Measurements from ENCODE around the gene PHLPP1. TPM values are rescaled to one million over a fixed set of nuclear protein-coding genes. Genes with fewer than 3 reads are reported as not detected.

The PHLPP1 gene
- total RNA-seq, 1 donor from 2014 or later: 29.6 TPM

DNA sequence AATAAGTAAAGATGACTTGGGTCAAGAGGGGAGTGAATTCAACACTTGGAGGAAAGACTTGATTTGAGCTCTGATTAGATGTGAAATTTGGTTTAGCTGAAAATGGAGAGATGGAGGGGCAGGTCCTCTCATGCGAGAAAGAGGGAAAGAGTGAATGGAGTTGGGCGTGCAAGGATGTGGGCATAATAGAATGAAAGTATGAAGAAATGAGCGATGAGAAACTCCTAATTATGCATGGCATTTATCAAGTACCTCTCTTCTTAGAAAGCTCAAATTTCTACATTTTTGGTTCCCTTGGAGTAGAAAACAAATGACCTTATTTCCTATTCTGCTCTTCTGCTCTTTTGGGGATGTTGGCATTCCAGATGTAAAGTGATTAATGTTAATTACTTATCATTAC lies 161.5 kb downstream of the PHLPP1 start:
- Mint-ChIP-seq H3K4me1 (peaks cover 38% of the 10 kb centered on the region), H3K4me3 (no peak overlapping the region), H3K36me3 (ENCODE audit: low read depth) (no peaks in the 10 kb centered on the region), H3K9me3 (no peaks in the 10 kb centered on the region), H3K27me3 (ENCODE audit: low read depth) (no peaks in the 10 kb centered on the region), H3K27ac (ENCODE audit: unreplicated experiment) (peak overlapping the region; percentile 3)
- TF ChIP-seq, protein P1, sequence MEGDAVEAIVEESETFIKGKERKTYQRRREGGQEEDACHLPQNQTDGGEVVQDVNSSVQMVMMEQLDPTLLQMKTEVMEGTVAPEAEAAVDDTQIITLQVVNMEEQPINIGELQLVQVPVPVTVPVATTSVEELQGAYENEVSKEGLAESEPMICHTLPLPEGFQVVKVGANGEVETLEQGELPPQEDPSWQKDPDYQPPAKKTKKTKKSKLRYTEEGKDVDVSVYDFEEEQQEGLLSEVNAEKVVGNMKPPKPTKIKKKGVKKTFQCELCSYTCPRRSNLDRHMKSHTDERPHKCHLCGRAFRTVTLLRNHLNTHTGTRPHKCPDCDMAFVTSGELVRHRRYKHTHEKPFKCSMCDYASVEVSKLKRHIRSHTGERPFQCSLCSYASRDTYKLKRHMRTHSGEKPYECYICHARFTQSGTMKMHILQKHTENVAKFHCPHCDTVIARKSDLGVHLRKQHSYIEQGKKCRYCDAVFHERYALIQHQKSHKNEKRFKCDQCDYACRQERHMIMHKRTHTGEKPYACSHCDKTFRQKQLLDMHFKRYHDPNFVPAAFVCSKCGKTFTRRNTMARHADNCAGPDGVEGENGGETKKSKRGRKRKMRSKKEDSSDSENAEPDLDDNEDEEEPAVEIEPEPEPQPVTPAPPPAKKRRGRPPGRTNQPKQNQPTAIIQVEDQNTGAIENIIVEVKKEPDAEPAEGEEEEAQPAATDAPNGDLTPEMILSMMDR (conservative IDR thresholded peaks at IDR 0.05): no peak
- DNase-seq (ENCODE audit: low read depth, low spot score): no peak

DNA sequence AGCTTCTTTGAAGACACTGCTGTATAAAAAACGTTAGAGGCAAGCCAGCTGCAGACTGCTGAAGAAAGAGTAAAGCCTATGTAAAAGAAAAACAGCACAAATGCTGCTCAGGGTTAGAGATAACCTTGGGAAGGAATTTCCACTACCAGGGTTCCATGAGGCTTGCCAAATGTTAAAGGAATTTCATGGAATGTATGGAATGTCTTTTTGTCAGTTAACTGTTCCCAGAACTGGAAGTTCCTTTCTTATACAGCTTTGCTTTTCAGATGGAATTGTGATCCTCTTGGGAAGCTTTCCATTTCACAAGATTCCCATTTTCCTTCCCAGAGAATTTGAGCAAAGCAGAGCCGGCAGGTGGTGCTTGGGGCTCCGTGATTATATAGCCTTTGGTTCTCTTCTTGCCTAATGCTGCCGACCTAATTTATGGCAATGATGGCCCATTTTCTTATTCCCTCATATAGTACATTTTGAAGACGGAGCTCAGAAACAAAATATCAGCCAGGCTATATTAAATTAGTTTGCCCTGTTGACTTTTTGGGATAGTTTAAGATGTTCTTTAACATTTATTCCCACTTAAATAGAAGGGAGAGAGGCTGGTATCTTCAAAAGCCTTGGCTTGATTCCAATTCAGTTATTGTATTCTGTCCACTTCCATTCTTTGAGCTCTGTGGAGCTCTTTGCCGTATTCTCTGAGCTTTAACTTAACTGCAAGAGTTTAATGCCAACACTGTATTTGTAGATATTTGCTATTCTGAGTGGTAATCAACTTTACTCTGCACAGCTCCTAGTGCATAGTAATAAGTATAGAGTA lies 162.3 kb downstream of the PHLPP1 start:
- no peaks in the 10 kb centered on the region for H3K27me3 Mint-ChIP-seq (ENCODE audit: low read depth)
- TF ChIP-seq, protein P1 (conservative IDR thresholded peaks at IDR 0.05): no peak
- no peak for DNase-seq (ENCODE audit: low read depth, low spot score)
- H3K36me3 Mint-ChIP-seq (ENCODE audit: low read depth): no peaks in the 10 kb centered on the region
- peaks cover 35% of the 10 kb centered on the region for H3K4me1 Mint-ChIP-seq
- no peaks in the 10 kb centered on the region for H3K9me3 Mint-ChIP-seq
- no peak overlapping the region for H3K4me3 Mint-ChIP-seq
- H3K27ac Mint-ChIP-seq (ENCODE audit: unreplicated experiment): no peak overlapping the region

DNA sequence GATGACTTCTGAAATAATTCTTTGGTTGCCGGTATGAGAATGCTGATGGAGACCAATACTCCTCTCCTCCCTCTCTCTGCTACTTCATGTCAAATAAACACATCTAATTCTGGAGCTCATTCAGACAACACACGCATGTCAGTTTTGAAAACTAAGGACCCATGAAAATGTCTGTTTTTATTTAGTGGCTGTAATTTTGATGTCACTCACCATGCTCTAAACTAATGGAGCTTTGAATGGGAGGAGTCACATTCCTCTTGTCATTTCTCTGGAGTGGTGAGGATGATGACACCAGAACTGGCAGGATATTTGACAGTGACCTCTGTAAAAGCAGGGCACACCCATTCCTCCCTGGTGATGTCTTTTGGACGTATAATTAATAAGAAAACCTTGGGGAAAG lies 163.0 kb downstream of the PHLPP1 start:
- H3K36me3 Mint-ChIP-seq (ENCODE audit: low read depth): no peaks in the 10 kb centered on the region
- DNase-seq (ENCODE audit: low read depth, low spot score): no peak
- H3K27me3 Mint-ChIP-seq (ENCODE audit: low read depth): no peaks in the 10 kb centered on the region
- H3K4me1 Mint-ChIP-seq: peaks cover 35% of the 10 kb centered on the region
- TF ChIP-seq, protein P1 (conservative IDR thresholded peaks at IDR 0.05): no peak
- no peak overlapping the region for H3K27ac Mint-ChIP-seq (ENCODE audit: unreplicated experiment)
- H3K4me3 Mint-ChIP-seq: no peak overlapping the region
- no peaks in the 10 kb centered on the region for H3K9me3 Mint-ChIP-seq

DNA sequence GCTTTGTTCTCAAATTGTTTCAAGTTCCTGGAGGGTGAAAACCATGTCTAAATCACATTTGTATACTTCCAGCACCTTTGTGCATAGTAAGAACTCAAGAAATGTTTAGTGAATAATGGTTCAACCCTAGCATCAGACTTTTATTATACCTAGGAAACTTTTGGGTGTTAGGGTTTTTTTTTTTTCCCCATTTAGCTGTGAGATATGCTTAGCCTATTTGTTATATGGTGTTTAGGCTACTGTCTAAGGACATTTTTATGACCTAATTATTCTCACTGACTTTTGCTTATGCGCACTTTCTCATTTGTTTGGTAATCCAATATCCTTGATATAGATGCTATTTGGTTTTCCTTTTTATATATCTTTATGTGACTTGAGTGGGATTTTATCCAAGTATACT lies 164.7 kb downstream of the PHLPP1 start:
- Mint-ChIP-seq H3K27ac (ENCODE audit: unreplicated experiment) (no peak overlapping the region), H3K4me1 (peaks cover 45% of the 10 kb centered on the region), H3K36me3 (ENCODE audit: low read depth) (no peaks in the 10 kb centered on the region), H3K4me3 (no peak overlapping the region), H3K9me3 (no peaks in the 10 kb centered on the region), H3K27me3 (ENCODE audit: low read depth) (no peaks in the 10 kb centered on the region)
- TF ChIP-seq, protein P1 (conservative IDR thresholded peaks at IDR 0.05): no peak
- no peak for DNase-seq (ENCODE audit: low read depth, low spot score)

DNA sequence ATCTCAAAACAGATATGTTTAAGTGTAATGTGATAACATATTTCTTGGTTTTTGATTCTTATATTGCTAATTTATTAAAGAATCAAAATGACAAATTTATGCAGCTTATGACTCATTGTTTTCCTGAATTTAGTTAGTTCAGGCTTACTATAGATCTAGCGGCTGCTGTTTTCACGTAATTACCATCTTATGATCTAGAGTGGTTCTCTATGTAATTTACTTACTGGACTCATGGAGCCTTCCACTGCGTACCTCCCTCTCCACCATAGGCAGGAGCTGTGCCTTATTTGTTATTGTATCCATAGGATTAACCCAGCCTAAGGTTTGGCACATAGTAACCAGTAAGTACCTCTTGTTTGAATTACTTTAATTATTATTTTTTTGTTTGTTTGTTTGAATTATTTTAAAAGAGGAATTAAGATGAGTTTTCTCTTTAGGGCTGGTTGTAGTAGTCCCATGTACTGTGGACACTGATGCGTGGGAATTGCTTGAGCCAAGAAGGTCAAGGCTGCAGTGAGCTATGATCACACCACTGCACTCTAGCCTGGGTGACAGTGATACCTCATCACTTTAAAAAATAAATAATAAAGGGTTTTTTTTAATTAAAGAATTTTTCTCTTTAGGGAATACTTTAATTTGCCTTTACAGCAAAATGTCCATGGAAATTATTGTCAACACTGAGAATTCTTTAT lies 165.5 kb downstream of the PHLPP1 start:
- no peaks in the 10 kb centered on the region for H3K36me3 Mint-ChIP-seq (ENCODE audit: low read depth)
- no peak for DNase-seq (ENCODE audit: low read depth, low spot score)
- no peaks in the 10 kb centered on the region for H3K27me3 Mint-ChIP-seq (ENCODE audit: low read depth)
- TF ChIP-seq, protein P1 (conservative IDR thresholded peaks at IDR 0.05): no peak
- no peak overlapping the region for H3K27ac Mint-ChIP-seq (ENCODE audit: unreplicated experiment)
- H3K9me3 Mint-ChIP-seq: no peaks in the 10 kb centered on the region
- H3K4me3 Mint-ChIP-seq: no peak overlapping the region
- peaks cover 42% of the 10 kb centered on the region for H3K4me1 Mint-ChIP-seq
